ENCODE results near the gene C1S. TPM values are rescaled to one million over a fixed set of nuclear protein-coding genes. Genes with fewer than 3 reads are reported as not detected.

The C1S gene
- total RNA-seq, 1 donor from 2014 or later, result 0.71 TPM

DNA sequence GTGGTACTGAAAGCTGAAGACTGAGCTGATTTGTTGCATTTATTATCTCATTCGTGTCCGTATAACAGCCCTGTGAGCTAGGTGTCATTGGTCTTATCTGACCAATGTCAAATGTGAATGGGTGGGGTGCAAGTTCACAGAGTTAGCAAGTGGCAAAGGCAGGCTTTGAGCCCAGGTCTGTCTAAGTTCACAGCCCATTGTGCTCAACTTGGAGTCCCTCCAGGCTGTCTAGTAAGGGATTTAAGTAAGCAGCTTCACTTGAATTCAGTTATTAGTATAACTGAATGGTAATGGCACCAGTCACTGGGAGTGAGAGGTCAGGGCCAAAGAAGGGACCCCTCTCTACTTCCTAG is 8.5 kb downstream of the C1S start:
- intact Hi-C loops (cut with micrococcal nuclease), result no loop called here
- peaks cover 12% of the 10 kb centered on the region for H3K27me3 Mint-ChIP-seq
- H3K27ac Mint-ChIP-seq, result no peak overlapping the region
- no peak for TF ChIP-seq CTCF (IDR thresholded peaks at IDR 0.05)
- H3K36me3 Mint-ChIP-seq (ENCODE audit: low read depth), result no peaks in the 10 kb centered on the region
- CTCF ChIA-PET, result no interaction called here
- no peak overlapping the region for H3K4me3 Mint-ChIP-seq
- POLR2A ChIA-PET, result no interaction called here
- no peak for ATAC-seq (ENCODE audit: low read depth)
- no peaks in the 10 kb centered on the region for H3K9me3 Mint-ChIP-seq
- DNase-seq, result no peak
- no peaks in the 10 kb centered on the region for H3K4me1 Mint-ChIP-seq

DNA sequence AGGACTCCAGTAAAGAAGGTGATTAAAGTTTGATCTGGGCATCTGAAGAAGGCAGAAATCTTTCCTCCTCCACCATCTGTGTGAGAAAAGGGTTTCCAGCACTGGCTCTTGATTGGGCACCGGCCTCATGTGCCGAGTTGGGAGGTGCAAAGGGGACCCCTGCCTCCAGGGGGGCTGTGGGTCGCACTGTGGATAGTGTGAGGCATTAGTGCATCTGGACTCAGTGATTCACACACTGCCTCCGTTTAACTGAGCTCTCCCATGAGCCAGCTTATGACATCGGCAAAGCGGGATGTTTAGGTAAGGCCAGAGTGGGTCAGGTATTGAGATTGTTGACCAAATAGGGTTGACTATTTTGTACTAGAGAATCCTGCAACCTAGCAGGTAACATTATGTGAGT is 8.9 kb downstream of the C1S start:
- Mint-ChIP-seq H3K27ac (no peak overlapping the region), H3K4me1 (no peaks in the 10 kb centered on the region), H3K9me3 (no peaks in the 10 kb centered on the region), H3K4me3 (no peak overlapping the region), H3K36me3 (ENCODE audit: low read depth) (no peaks in the 10 kb centered on the region), H3K27me3 (peaks cover 12% of the 10 kb centered on the region)
- POLR2A ChIA-PET, result no interaction called here
- ATAC-seq (ENCODE audit: low read depth) (no peak), DNase-seq (no peak)
- intact Hi-C loops (cut with micrococcal nuclease), result no loop called here
- no peak for TF ChIP-seq CTCF (IDR thresholded peaks at IDR 0.05)
- CTCF ChIA-PET, result no interaction called here

- ChIA-PET CTCF (no interaction called here), POLR2A (no interaction called here)
- Mint-ChIP-seq H3K9me3 (no peaks in the 10 kb centered on the region), H3K4me3 (no peak overlapping the region), H3K27ac (no peak overlapping the region), H3K36me3 (ENCODE audit: low read depth) (no peaks in the 10 kb centered on the region), H3K27me3 (peaks cover 14% of the 10 kb centered on the region), H3K4me1 (no peaks in the 10 kb centered on the region)
- DNase-seq (no peak), ATAC-seq (ENCODE audit: low read depth) (no peak)
- no peak for TF ChIP-seq CTCF (IDR thresholded peaks at IDR 0.05)
- intact Hi-C loops (cut with micrococcal nuclease), result no loop called here
Observed at GRCh38 chr12:7072035-7072434, 11.5 kb downstream of the C1S start.

DNA sequence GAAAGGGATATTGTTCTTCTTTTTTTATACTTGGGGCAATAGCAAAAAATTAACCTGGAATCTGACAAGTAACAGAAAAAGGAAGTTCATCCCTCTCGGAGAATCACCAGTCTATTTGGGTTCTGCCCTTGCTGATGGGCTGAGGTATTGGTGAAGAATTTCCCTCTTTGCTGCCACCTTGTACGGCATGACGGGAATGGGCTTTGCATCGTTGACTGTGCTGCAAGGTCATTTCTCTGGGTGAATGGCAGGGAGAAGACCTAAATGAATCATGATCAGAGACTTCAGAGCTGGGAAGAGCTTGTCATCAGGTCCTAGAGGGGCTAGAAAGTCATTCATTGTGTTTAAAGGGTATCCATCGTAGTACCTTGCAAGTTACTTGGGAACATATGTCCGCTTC is 12.0 kb downstream of the C1S start:
- Mint-ChIP-seq H3K4me1 (no peaks in the 10 kb centered on the region), H3K27ac (no peak overlapping the region), H3K9me3 (no peaks in the 10 kb centered on the region), H3K36me3 (ENCODE audit: low read depth) (no peaks in the 10 kb centered on the region), H3K4me3 (no peak overlapping the region), H3K27me3 (peaks cover 14% of the 10 kb centered on the region)
- ChIA-PET CTCF (no interaction called here), POLR2A (no interaction called here)
- DNase-seq (no peak), ATAC-seq (ENCODE audit: low read depth) (no peak)
- no peak for TF ChIP-seq CTCF (IDR thresholded peaks at IDR 0.05)
- intact Hi-C loops (cut with micrococcal nuclease), result no loop called here

DNA sequence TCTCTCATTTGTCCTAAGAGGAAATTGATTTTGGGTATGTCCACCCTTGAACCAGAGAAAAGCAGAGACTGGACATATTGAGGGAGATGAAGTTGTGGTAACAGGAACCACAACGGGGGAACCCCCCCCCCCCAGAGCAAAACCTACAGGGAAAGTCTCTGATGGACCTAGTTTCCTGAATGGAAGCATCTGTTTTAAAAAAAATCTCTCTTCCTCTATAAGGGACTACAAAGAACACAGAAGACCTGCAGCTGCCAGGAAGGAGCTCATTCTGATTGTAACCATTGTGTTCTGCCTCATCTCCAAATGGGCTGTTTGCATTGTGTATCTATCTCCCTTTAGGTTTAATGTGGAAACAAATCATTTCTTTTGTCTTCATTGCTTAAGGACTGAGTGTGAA is 13.4 kb downstream of the C1S start:
- ATAC-seq (ENCODE audit: low read depth), result no peak
- ChIA-PET CTCF (no interaction called here), POLR2A (interaction anchor here (0.7 kb wide), 1 partner anchor 34 kb away, joined by 3 read pairs; no protein-coding TSS in a partner anchor)
- Mint-ChIP-seq H3K4me1 (no peaks in the 10 kb centered on the region), H3K9me3 (no peaks in the 10 kb centered on the region), H3K27ac (no peak overlapping the region), H3K27me3 (peaks cover 12% of the 10 kb centered on the region), H3K36me3 (ENCODE audit: low read depth) (no peaks in the 10 kb centered on the region), H3K4me3 (no peak overlapping the region)
- no peak for TF ChIP-seq CTCF (IDR thresholded peaks at IDR 0.05)
- DNase-seq, result no peak
- intact Hi-C loops (cut with micrococcal nuclease), result no loop called here
